A673 (cell line): ENCODE results near the gene AGPAT2. TPM values are rescaled to one million over a fixed set of nuclear protein-coding genes. Genes with fewer than 3 reads are reported as not detected.

Experiments
- BruUV-seq: library from RNA; stranded (reverse); fragments of 400-500 nt; replicated peaks from 2 replicates; lab custom pipeline; 2021; lab: Mats Ljungman, UMichigan
- CTCF ChIA-PET: fragments of 300-600 bp; sonication (Branson Sonifier 250); formaldehyde crosslinking; loops from one replicate; lab custom pipeline; 2022; ENCODE audit warnings: antibody characterized with exemption; lab: Charles Lee
- POLR2A ChIA-PET: fragments of 300-600 bp; sonication (Branson Sonifier 250); formaldehyde crosslinking; loops from one replicate; lab custom pipeline; 2022; ENCODE audit warnings: antibody characterized with exemption; ENCODE audit not compliant: low non-redundant PET; lab: Charles Lee
- DNase-seq: peaks from one replicate; pipeline ENCODE4 v3.0.0-alpha.2; 2015; ENCODE audit warnings: low spot score
- H3K27ac ChIP-seq: fragments of 200-600 bp; sonication (generic); 2 replicates; pipeline ENCODE4 v1.5.1; 2016; ENCODE audit warnings: mixed run types, low read depth, mild to moderate bottlenecking, mixed read lengths, antibody characterized with exemption, low read length; ENCODE audit not compliant: poor library complexity, severe bottlenecking
- H3K27me3 ChIP-seq: fragments of 200-600 bp; sonication (generic); replicated peaks from 2 replicates; pipeline ENCODE4 v1.6.1; 2017; ENCODE audit warnings: mixed run types, low read depth, mild to moderate bottlenecking, mixed read lengths, antibody characterized with exemption, low read length; ENCODE audit not compliant: insufficient read depth, poor library complexity
- H3K36me3 ChIP-seq: fragments of 200-600 bp; sonication (generic); 2 replicates; pipeline ENCODE4 v1.6.1; 2016; ENCODE audit warnings: mixed run types, mild to moderate bottlenecking, mixed read lengths, antibody characterized with exemption, low read length; ENCODE audit not compliant: insufficient read depth, poor library complexity, severe bottlenecking
- H3K4me1 ChIP-seq: fragments of 200-600 bp; sonication (generic); 2 replicates; pipeline ENCODE4 v1.6.1; 2017; ENCODE audit warnings: mixed run types, mild to moderate bottlenecking, mixed read lengths, antibody characterized with exemption, low read length; ENCODE audit not compliant: insufficient read depth, poor library complexity, severe bottlenecking
- H3K4me3 ChIP-seq: fragments of 200-600 bp; sonication (generic); 2 replicates; pipeline ENCODE4 v1.5.1; 2016; ENCODE audit warnings: low read depth, mixed run types, mild to moderate bottlenecking, mixed read lengths, low read length; ENCODE audit not compliant: poor library complexity, severe bottlenecking
- H3K9me3 ChIP-seq: fragments of 200-600 bp; sonication (generic); 2 replicates; pipeline ENCODE4 v1.6.1; 2016; ENCODE audit warnings: mixed run types, low read depth, mild to moderate bottlenecking, mixed read lengths, antibody characterized with exemption, low read length; ENCODE audit not compliant: poor library complexity, severe bottlenecking
- CTCF ChIP-seq: fragments of 300-800, 200-600 bp; sonication (generic); conservative IDR thresholded peaks from 2 replicates; pipeline ENCODE4 v1.5.1; 2017; ENCODE audit warnings: low read depth, mild to moderate bottlenecking, antibody characterized with exemption, low read length, moderate library complexity, mixed read lengths
- EZH2 ChIP-seq: fragments of 200-600 bp; sonication (generic); IDR thresholded peaks from 2 replicates; pipeline ENCODE4 v1.6.1; 2017; ENCODE audit warnings: borderline replicate concordance, low read depth, mild to moderate bottlenecking, mixed read lengths, antibody characterized with exemption, low read length; ENCODE audit not compliant: poor library complexity, severe bottlenecking
- intact Hi-C: fragments of 100-400 bp; cut with micrococcal nuclease; formaldehyde crosslinking; loops from one replicate; pipeline ENCODE4 v1.10.0; 2022; ENCODE audit not compliant: unreplicated experiment
- total RNA-seq: library from RNA; stranded (reverse); gene quantifications from 2 replicates; pipeline ENCODE4 v1.2.3, GENCODE V29; 2021

Gene AGPAT2
- total RNA-seq, 1 experiment from 2014 or later = 57.7 TPM

GRCh38 chr9:136658849-136659535 lies 28.3 kb downstream of the AGPAT2 start:
- BruUV-seq = no TSS peak
- peaks cover 14% of the 10 kb centered on the region for H3K4me1 ChIP-seq
- TF ChIP-seq CTCF (no peak), EZH2 (no peak)
- ChIA-PET POLR2A (no interaction called here), CTCF (no interaction called here)
- no peak overlapping the region for H3K4me3 ChIP-seq
- intact Hi-C loops = no loop called here
- no peak overlapping the region for H3K27ac ChIP-seq
- no peaks in the 10 kb centered on the region for H3K9me3 ChIP-seq
- no peak for DNase-seq
- H3K27me3 ChIP-seq = no peaks in the 10 kb centered on the region
- no peaks in the 10 kb centered on the region for H3K36me3 ChIP-seq

- no TSS peak for BruUV-seq
- ChIA-PET POLR2A (interaction anchor here (0.6 kb wide), 1 partner anchor 29 kb away, joined by 3 read pairs; no protein-coding TSS in a partner anchor), CTCF (no interaction called here)
- Histone ChIP-seq H3K36me3 (no peaks in the 10 kb centered on the region), H3K4me3 (no peak overlapping the region), H3K27ac (no peak overlapping the region), H3K4me1 (peaks cover 14% of the 10 kb centered on the region), H3K27me3 (no peaks in the 10 kb centered on the region), H3K9me3 (no peaks in the 10 kb centered on the region)
- intact Hi-C loops = no loop called here
- TF ChIP-seq CTCF (no peak), EZH2 (no peak)
- DNase-seq = no peak
Observed at GRCh38 chr9:136657974-136658848, 29.0 kb downstream of the AGPAT2 start.

GRCh38 chr9:136656795-136657611 lies 30.3 kb downstream of the AGPAT2 start:
- H3K36me3 ChIP-seq = no peaks in the 10 kb centered on the region
- ChIA-PET POLR2A (no interaction called here), CTCF (interaction anchor here (1.0 kb wide), 1 partner anchor 7 kb away, joined by 3 read pairs; no protein-coding TSS in a partner anchor)
- no peaks in the 10 kb centered on the region for H3K9me3 ChIP-seq
- TF ChIP-seq CTCF (no peak), EZH2 (no peak)
- H3K27me3 ChIP-seq = no peaks in the 10 kb centered on the region
- DNase-seq = no peak
- BruUV-seq = no TSS peak
- H3K4me1 ChIP-seq = peaks cover 14% of the 10 kb centered on the region
- intact Hi-C loops = no loop called here
- H3K27ac ChIP-seq = peak overlapping the region; percentile 88
- H3K4me3 ChIP-seq = no peak overlapping the region
